K562 (cell line): Measurements from ENCODE around the gene BDH1. TPM values are rescaled to one million over a fixed set of nuclear protein-coding genes. Genes with fewer than 3 reads are reported as not detected.

Experiments
- AFF1 ChIP-seq, 2 experiments: fragments of 450-650 bp; IDR thresholded peaks; 2 replicates each; pipeline ENCODE4 v1.6.1; 2018; ENCODE audit warnings: mild to moderate bottlenecking in 2 of 2, low read depth in 1 of 2; ENCODE audit not compliant: partially characterized antibody in 2 of 2
- SETDB1 ChIP-seq: IDR thresholded peaks from one replicate; pipeline ENCODE4 v1.6.1; 2012; ENCODE audit warnings: low read length, control low read depth, inconsistent platforms
- polyA plus RNA-seq, 8 experiments: library from polyadenylated mRNA; depleted of rRNA in 4 of 8; stranded (reverse) in 5 of 8; unstranded in 3 of 8; fragments of >200 nt; fragmentation: Nextera tagmentation in 2 of 8; fragmentation: Illumina TruSeq in 1 of 8; extraction: Ambion mirVana in 2 of 8; extraction: Trizol in 1 of 8; gene quantifications; 2 replicates each; pipeline versions ENCODE4 v1.2.1 to v1.2.3, GENCODE V29; 2011 to 2014; ENCODE audit warnings: inconsistent platforms in 1 of 8, missing spikeins in 1 of 8
- total RNA-seq, 7 experiments: library from RNA; depleted of rRNA in 6 of 7; stranded (reverse); fragments of >200 nt in 6 of 7; fragmentation: Illumina TruSeq in 2 of 7; extraction: Trizol in 2 of 7; gene quantifications; 2 replicates each; pipeline versions ENCODE4 v1.2.1 to v1.2.3, GENCODE V29; 2011 to 2021; ENCODE audit warnings: low replicate concordance in 1 of 7
- TF ChIP-seq, protein P1 (sequence below): sonication (generic); formaldehyde crosslinking; IDR thresholded peaks from 2 replicates; pipeline ENCODE4 v1.8.1; 2022; ENCODE audit warnings: missing genetic modification reagents
- TF ChIP-seq, protein P2 (sequence below): fragments of 450-650 bp; IDR thresholded peaks from 2 replicates; pipeline ENCODE4 v1.6.1; 2016; ENCODE audit warnings: mild to moderate bottlenecking, moderate library complexity

The BDH1 gene
- total and polyA plus RNA-seq, 9 of the 15 experiments (the other 6 are each of a cell fraction or from before 2014, with no cell fraction given): 0.07 to 0.89 (median 0.12) TPM; not detected in 3

GRCh38 chr3:197541756-197542539 lies 13.8 kb downstream of the BDH1 start (continued):
- TF ChIP-seq AFF1 (IDR thresholded peaks at IDR 0.05; ENCODE audit: low read depth in 1 of 2, partially characterized antibody in 2 of 2) (peak in 1 of 2 experiments; percentile 33), SETDB1 (no peak)
- TF ChIP-seq, protein P1, sequence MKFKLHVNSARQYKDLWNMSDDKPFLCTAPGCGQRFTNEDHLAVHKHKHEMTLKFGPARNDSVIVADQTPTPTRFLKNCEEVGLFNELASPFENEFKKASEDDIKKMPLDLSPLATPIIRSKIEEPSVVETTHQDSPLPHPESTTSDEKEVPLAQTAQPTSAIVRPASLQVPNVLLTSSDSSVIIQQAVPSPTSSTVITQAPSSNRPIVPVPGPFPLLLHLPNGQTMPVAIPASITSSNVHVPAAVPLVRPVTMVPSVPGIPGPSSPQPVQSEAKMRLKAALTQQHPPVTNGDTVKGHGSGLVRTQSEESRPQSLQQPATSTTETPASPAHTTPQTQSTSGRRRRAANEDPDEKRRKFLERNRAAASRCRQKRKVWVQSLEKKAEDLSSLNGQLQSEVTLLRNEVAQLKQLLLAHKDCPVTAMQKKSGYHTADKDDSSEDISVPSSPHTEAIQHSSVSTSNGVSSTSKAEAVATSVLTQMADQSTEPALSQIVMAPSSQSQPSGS: no peak
- TF ChIP-seq, protein P2, sequence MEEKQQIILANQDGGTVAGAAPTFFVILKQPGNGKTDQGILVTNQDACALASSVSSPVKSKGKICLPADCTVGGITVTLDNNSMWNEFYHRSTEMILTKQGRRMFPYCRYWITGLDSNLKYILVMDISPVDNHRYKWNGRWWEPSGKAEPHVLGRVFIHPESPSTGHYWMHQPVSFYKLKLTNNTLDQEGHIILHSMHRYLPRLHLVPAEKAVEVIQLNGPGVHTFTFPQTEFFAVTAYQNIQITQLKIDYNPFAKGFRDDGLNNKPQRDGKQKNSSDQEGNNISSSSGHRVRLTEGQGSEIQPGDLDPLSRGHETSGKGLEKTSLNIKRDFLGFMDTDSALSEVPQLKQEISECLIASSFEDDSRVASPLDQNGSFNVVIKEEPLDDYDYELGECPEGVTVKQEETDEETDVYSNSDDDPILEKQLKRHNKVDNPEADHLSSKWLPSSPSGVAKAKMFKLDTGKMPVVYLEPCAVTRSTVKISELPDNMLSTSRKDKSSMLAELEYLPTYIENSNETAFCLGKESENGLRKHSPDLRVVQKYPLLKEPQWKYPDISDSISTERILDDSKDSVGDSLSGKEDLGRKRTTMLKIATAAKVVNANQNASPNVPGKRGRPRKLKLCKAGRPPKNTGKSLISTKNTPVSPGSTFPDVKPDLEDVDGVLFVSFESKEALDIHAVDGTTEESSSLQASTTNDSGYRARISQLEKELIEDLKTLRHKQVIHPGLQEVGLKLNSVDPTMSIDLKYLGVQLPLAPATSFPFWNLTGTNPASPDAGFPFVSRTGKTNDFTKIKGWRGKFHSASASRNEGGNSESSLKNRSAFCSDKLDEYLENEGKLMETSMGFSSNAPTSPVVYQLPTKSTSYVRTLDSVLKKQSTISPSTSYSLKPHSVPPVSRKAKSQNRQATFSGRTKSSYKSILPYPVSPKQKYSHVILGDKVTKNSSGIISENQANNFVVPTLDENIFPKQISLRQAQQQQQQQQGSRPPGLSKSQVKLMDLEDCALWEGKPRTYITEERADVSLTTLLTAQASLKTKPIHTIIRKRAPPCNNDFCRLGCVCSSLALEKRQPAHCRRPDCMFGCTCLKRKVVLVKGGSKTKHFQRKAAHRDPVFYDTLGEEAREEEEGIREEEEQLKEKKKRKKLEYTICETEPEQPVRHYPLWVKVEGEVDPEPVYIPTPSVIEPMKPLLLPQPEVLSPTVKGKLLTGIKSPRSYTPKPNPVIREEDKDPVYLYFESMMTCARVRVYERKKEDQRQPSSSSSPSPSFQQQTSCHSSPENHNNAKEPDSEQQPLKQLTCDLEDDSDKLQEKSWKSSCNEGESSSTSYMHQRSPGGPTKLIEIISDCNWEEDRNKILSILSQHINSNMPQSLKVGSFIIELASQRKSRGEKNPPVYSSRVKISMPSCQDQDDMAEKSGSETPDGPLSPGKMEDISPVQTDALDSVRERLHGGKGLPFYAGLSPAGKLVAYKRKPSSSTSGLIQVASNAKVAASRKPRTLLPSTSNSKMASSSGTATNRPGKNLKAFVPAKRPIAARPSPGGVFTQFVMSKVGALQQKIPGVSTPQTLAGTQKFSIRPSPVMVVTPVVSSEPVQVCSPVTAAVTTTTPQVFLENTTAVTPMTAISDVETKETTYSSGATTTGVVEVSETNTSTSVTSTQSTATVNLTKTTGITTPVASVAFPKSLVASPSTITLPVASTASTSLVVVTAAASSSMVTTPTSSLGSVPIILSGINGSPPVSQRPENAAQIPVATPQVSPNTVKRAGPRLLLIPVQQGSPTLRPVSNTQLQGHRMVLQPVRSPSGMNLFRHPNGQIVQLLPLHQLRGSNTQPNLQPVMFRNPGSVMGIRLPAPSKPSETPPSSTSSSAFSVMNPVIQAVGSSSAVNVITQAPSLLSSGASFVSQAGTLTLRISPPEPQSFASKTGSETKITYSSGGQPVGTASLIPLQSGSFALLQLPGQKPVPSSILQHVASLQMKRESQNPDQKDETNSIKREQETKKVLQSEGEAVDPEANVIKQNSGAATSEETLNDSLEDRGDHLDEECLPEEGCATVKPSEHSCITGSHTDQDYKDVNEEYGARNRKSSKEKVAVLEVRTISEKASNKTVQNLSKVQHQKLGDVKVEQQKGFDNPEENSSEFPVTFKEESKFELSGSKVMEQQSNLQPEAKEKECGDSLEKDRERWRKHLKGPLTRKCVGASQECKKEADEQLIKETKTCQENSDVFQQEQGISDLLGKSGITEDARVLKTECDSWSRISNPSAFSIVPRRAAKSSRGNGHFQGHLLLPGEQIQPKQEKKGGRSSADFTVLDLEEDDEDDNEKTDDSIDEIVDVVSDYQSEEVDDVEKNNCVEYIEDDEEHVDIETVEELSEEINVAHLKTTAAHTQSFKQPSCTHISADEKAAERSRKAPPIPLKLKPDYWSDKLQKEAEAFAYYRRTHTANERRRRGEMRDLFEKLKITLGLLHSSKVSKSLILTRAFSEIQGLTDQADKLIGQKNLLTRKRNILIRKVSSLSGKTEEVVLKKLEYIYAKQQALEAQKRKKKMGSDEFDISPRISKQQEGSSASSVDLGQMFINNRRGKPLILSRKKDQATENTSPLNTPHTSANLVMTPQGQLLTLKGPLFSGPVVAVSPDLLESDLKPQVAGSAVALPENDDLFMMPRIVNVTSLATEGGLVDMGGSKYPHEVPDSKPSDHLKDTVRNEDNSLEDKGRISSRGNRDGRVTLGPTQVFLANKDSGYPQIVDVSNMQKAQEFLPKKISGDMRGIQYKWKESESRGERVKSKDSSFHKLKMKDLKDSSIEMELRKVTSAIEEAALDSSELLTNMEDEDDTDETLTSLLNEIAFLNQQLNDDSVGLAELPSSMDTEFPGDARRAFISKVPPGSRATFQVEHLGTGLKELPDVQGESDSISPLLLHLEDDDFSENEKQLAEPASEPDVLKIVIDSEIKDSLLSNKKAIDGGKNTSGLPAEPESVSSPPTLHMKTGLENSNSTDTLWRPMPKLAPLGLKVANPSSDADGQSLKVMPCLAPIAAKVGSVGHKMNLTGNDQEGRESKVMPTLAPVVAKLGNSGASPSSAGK: peak; percentile 41
